Astrocyte of the cerebellum (primary cell): Measurements from ENCODE around the gene CYB5R3.
"Not testable (repeated sequence)": the region's sequence is repeated elsewhere in the genome, so short reads cannot be mapped to it uniquely, and the experiment has no call there.

Experiments used
- DNase-seq: peaks from one replicate; pipeline ENCODE4 v3.0.0-alpha.2; 2011; ENCODE audit warnings: low read depth
- H3K4me3 ChIP-seq: 2 replicates; pipeline ENCODE4 v1.5.1; 2011; ENCODE audit warnings: mild to moderate bottlenecking, low read depth, low read length, moderate library complexity
- in situ Hi-C: cut with HindIII; loops from 2 replicates; pipeline ENCODE4 v1.10.0; 2017; ENCODE audit warnings: low sequenced_read_pairs
- TF ChIP-seq, protein P1 (sequence below): IDR thresholded peaks from 2 replicates; pipeline ENCODE4 v1.5.1; 2012; ENCODE audit warnings: low read length, low read depth, moderate library complexity, mild to moderate bottlenecking; ENCODE audit errors: missing control alignments

Gene CYB5R3

GRCh38 chr22:42678894-42679293 lies 29.7 kb upstream of the CYB5R3 start:
- in situ Hi-C loops = no loop called here
- TF ChIP-seq, protein P1, sequence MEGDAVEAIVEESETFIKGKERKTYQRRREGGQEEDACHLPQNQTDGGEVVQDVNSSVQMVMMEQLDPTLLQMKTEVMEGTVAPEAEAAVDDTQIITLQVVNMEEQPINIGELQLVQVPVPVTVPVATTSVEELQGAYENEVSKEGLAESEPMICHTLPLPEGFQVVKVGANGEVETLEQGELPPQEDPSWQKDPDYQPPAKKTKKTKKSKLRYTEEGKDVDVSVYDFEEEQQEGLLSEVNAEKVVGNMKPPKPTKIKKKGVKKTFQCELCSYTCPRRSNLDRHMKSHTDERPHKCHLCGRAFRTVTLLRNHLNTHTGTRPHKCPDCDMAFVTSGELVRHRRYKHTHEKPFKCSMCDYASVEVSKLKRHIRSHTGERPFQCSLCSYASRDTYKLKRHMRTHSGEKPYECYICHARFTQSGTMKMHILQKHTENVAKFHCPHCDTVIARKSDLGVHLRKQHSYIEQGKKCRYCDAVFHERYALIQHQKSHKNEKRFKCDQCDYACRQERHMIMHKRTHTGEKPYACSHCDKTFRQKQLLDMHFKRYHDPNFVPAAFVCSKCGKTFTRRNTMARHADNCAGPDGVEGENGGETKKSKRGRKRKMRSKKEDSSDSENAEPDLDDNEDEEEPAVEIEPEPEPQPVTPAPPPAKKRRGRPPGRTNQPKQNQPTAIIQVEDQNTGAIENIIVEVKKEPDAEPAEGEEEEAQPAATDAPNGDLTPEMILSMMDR = no peak
- no peak overlapping the region for H3K4me3 ChIP-seq
- no peak for DNase-seq

- H3K4me3 ChIP-seq, in situ Hi-C loops: not testable (repeated sequence)
These were observed 28.7 kb upstream of the CYB5R3 start for GRCh38 chr22:42677936-42678335.

GRCh38 chr22:42676059-42676607 lies 26.9 kb upstream of the CYB5R3 start:
- in situ Hi-C loops = no loop called here
- H3K4me3 ChIP-seq = no peak overlapping the region
- DNase-seq = no peak
- TF ChIP-seq, protein P1 = no peak

More at GRCh38 chr22:42677936-42678335, 28.7 kb upstream of the CYB5R3 start:
- not testable (repeated sequence) for DNase-seq

GRCh38 chr22:42673898-42674401 lies 24.8 kb upstream of the CYB5R3 start:
- TF ChIP-seq, protein P1 = no peak
- no peak for DNase-seq
- in situ Hi-C loops = no loop called here
- H3K4me3 ChIP-seq = no peak overlapping the region

DNA sequence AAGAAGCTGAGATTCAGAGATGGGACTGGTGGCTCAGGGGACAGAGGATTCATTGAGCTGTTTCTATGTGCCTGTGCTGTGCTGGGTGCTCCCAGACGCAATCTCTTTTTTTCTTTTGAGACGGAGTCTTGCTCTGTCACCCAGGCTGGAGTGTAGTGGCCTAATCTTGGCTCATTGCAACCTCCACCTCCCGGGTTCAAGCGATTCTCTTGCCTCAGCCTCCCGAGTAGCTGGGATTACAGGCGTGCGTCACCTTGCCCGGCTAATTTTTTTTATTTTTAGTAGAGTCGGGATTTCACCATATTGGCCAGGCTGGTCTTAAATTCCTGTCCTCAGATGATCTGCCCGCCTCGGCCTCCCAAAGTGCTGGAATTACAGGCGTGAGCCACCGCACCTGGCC lies 23.9 kb upstream of the CYB5R3 start:
- DNase-seq, H3K4me3 ChIP-seq, in situ Hi-C loops: not testable (repeated sequence)

GRCh38 chr22:42670921-42671709 lies 21.9 kb upstream of the CYB5R3 start:
- in situ Hi-C loops = no loop called here
- no peak overlapping the region for H3K4me3 ChIP-seq
- DNase-seq = no peak
- TF ChIP-seq, protein P1 = no peak

GRCh38 chr22:42670046-42670445 lies 20.9 kb upstream of the CYB5R3 start:
- TF ChIP-seq, protein P1 = no peak
- no peak overlapping the region for H3K4me3 ChIP-seq
- no peak for DNase-seq
- in situ Hi-C loops = no loop called here

- not testable (repeated sequence) for H3K4me3 ChIP-seq, DNase-seq
- in situ Hi-C loops = loop anchor here (5.0 kb wide), 1 partner anchor 106 kb away; no protein-coding TSS in a partner anchor
These were observed 17.2 kb upstream of the CYB5R3 start for GRCh38 chr22:42666393-42666792.
